IMR-90 (cell line): ENCODE data around the gene DBNL. TPM values are rescaled to one million over a fixed set of nuclear protein-coding genes. Genes with fewer than 3 reads are reported as not detected.

ENCODE experiments used
- ATAC-seq: fragments of 200-7000 bp; cut with Tn5 transposase; 2 replicates; pipeline ENCODE4 v1.9.1; 2020; ENCODE audit warnings: low read depth, mild to moderate bottlenecking, moderate library complexity
- BruUV-seq: library from RNA; stranded (reverse); fragments of 400-500 nt; replicated peaks from 2 replicates; lab custom pipeline; 2021; lab: Mats Ljungman, UMichigan
- CTCF ChIA-PET: fragments of 300-600 bp; formaldehyde crosslinking; extraction: SDS; loops from one replicate; lab custom pipeline; 2021; ENCODE audit warnings: antibody characterized with exemption; lab: Yijun Ruan, JAX
- POLR2A ChIA-PET: fragments of 300-600 bp; sonication (Branson Sonifier 250); formaldehyde crosslinking; loops from one replicate; lab custom pipeline; 2022; ENCODE audit warnings: antibody characterized with exemption; ENCODE audit not compliant: unreplicated experiment; lab: Charles Lee
- DNase-seq: peaks from one replicate; pipeline ENCODE4 v3.0.0; 2013
- H2AFZ ChIP-seq: replicated peaks from 2 replicates; pipeline ENCODE3; 2013; ENCODE audit warnings: low read length, mild to moderate bottlenecking; ENCODE audit not compliant: poor library complexity
- H2AK5ac ChIP-seq: 2 replicates; pipeline ENCODE4 v1.6.1; 2013; ENCODE audit warnings: low read depth, low read length, inconsistent platforms
- H2AK9ac ChIP-seq: replicated peaks from 2 replicates; pipeline ENCODE3; 2013; ENCODE audit warnings: mild to moderate bottlenecking, low read depth, low read length, moderate library complexity; ENCODE audit not compliant: poor library complexity
- H2BK120ac ChIP-seq: 2 replicates; pipeline ENCODE4 v1.6.1; 2013; ENCODE audit warnings: low read depth, low read length, inconsistent platforms
- H2BK15ac ChIP-seq: 3 replicates; pipeline ENCODE4 v1.6.1; 2013; ENCODE audit warnings: low read depth, low read length, inconsistent platforms
- H2BK20ac ChIP-seq: 2 replicates; pipeline ENCODE4 v1.6.1; 2013; ENCODE audit warnings: low read depth, mild to moderate bottlenecking, inconsistent platforms, low read length, moderate library complexity
- H2BK5ac ChIP-seq: 2 replicates; pipeline ENCODE4 v1.6.1; 2013; ENCODE audit warnings: mild to moderate bottlenecking, low read depth, low read length, inconsistent platforms; ENCODE audit not compliant: poor library complexity, severe bottlenecking
- H3K14ac ChIP-seq: replicated peaks from 2 replicates; pipeline ENCODE4 v1.6.1; 2013; ENCODE audit warnings: low read depth, low read length, inconsistent platforms
- H3K18ac ChIP-seq: 2 replicates; pipeline ENCODE4 v1.6.1; 2013; ENCODE audit warnings: low read depth, low read length, control low read depth
- H3K23ac ChIP-seq: 2 replicates; pipeline ENCODE4 v1.6.1; 2013; ENCODE audit warnings: low read depth, low read length, inconsistent platforms
- H3K27ac ChIP-seq: 2 replicates; pipeline ENCODE4 v1.5.1; 2013; ENCODE audit warnings: mild to moderate bottlenecking, control low read depth, low read length; ENCODE audit not compliant: insufficient read depth
- H3K27me3 ChIP-seq: 2 replicates; pipeline ENCODE4 v1.6.1; 2013; ENCODE audit warnings: low read length; ENCODE audit not compliant: control insufficient read depth, insufficient read depth
- H3K36me3 ChIP-seq: 2 replicates; pipeline ENCODE4 v1.6.1; 2013; ENCODE audit warnings: low read length, mixed read lengths; ENCODE audit not compliant: control insufficient read depth, insufficient read depth
- H3K4ac ChIP-seq: 2 replicates; pipeline ENCODE4 v1.6.1; 2013; ENCODE audit warnings: low read depth, low read length, inconsistent platforms
- H3K4me1 ChIP-seq: 2 replicates; pipeline ENCODE4 v1.6.1; 2013; ENCODE audit warnings: low read length, mixed read lengths; ENCODE audit not compliant: control insufficient read depth, insufficient read depth
- H3K4me2 ChIP-seq: 2 replicates; pipeline ENCODE4 v1.6.1; 2013; ENCODE audit warnings: low read depth, mild to moderate bottlenecking, control low read depth, low read length, moderate library complexity
- H3K4me3 ChIP-seq: 2 replicates; pipeline ENCODE4 v1.5.1; 2013; ENCODE audit warnings: low read depth, mild to moderate bottlenecking, control low read depth, low read length, moderate library complexity; ENCODE audit not compliant: insufficient read depth
- H3K56ac ChIP-seq: 2 replicates; pipeline ENCODE4 v1.6.1; 2013; ENCODE audit warnings: low read length, inconsistent platforms; ENCODE audit not compliant: insufficient read depth; ENCODE audit errors: extremely low read depth
- H3K79me1 ChIP-seq, 2 experiments: 2 replicates each; pipeline ENCODE4 v1.6.1; 2013; ENCODE audit warnings: low read length in 2 of 2, inconsistent platforms in 1 of 2, low read depth in 1 of 2
- H3K9ac ChIP-seq: 2 replicates; pipeline ENCODE4 v1.6.1; 2013; ENCODE audit warnings: low read depth, low read length, control low read depth
- H3K9me1 ChIP-seq: 2 replicates; pipeline ENCODE4 v1.6.1; 2013; ENCODE audit warnings: low read length, inconsistent platforms; ENCODE audit not compliant: insufficient read depth
- H3K9me3 ChIP-seq: 2 replicates; pipeline ENCODE4 v1.6.1; 2013; ENCODE audit warnings: low read length; ENCODE audit not compliant: control insufficient read depth, insufficient read depth
- H4K20me1 ChIP-seq: 2 replicates; pipeline ENCODE4 v1.6.1; 2013; ENCODE audit warnings: low read length, inconsistent platforms; ENCODE audit not compliant: insufficient read depth
- H4K5ac ChIP-seq: 2 replicates; pipeline ENCODE4 v1.6.1; 2013; ENCODE audit warnings: mild to moderate bottlenecking, low read depth, low read length, control low read depth
- H4K8ac ChIP-seq, 2 experiments: 2 replicates each; pipeline ENCODE4 v1.6.1; 2013; ENCODE audit warnings: low read depth in 2 of 2, low read length in 2 of 2, control low read depth in 1 of 2, inconsistent platforms in 1 of 2
- H4K91ac ChIP-seq: 2 replicates; pipeline ENCODE4 v1.6.1; 2013; ENCODE audit warnings: low read depth, low read length, inconsistent platforms; ENCODE audit not compliant: insufficient read depth
- BHLHE40 ChIP-seq: fragments of 150-350 bp; IDR thresholded peaks from 2 replicates; pipeline ENCODE4 v1.6.1; 2016; ENCODE audit warnings: mild to moderate bottlenecking, low read depth, low read length
- CEBPB ChIP-seq: IDR thresholded peaks from 2 replicates; pipeline ENCODE4 v1.6.1; 2012; ENCODE audit warnings: low read depth, low read length, improper control_type of control experiment
- CHD1 ChIP-seq: IDR thresholded peaks from 2 replicates; pipeline ENCODE4 v1.6.1; 2012; ENCODE audit warnings: low read depth, low read length, improper control_type of control experiment
- CTCF ChIP-seq: conservative IDR thresholded peaks from 2 replicates; pipeline ENCODE4 v1.5.1; 2012; ENCODE audit warnings: mild to moderate bottlenecking, low read depth, low read length, improper control_type of control experiment
- ELK1 ChIP-seq: fragments of 150-350 bp; IDR thresholded peaks from 2 replicates; pipeline ENCODE4 v1.6.1; 2016; ENCODE audit warnings: low read depth, mild to moderate bottlenecking, low read length, moderate library complexity, borderline replicate concordance
- FOS ChIP-seq: fragments of 150-350 bp; IDR thresholded peaks from 2 replicates; pipeline ENCODE4 v1.6.1; 2016; ENCODE audit warnings: low read depth, low read length
- MAFK ChIP-seq: IDR thresholded peaks from 2 replicates; pipeline ENCODE4 v1.6.1; 2012; ENCODE audit warnings: low read depth, low read length, improper control_type of control experiment
- MAZ ChIP-seq: IDR thresholded peaks from 2 replicates; pipeline ENCODE4 v1.6.1; 2012; ENCODE audit warnings: low read depth, mild to moderate bottlenecking, low read length, improper control_type of control experiment, moderate library complexity, borderline replicate concordance
- MXI1 ChIP-seq: IDR thresholded peaks from 2 replicates; pipeline ENCODE4 v1.6.1; 2012; ENCODE audit warnings: low read depth, mild to moderate bottlenecking, low read length, moderate library complexity, borderline replicate concordance
- POLR2A ChIP-seq: IDR thresholded peaks from 2 replicates; pipeline ENCODE4 v1.6.1; 2012; ENCODE audit warnings: mild to moderate bottlenecking, low read depth, low read length
- RAD21 ChIP-seq: IDR thresholded peaks from 2 replicates; pipeline ENCODE4 v1.6.1; 2012; ENCODE audit warnings: low read length, improper control_type of control experiment
- RCOR1 ChIP-seq: IDR thresholded peaks from 2 replicates; pipeline ENCODE4 v1.6.1; 2012; ENCODE audit warnings: mild to moderate bottlenecking, low read length, improper control_type of control experiment; ENCODE audit not compliant: insufficient replicate concordance
- RFX5 ChIP-seq: IDR thresholded peaks from 2 replicates; pipeline ENCODE4 v1.8.0; 2012; ENCODE audit warnings: low read depth, mild to moderate bottlenecking, low read length, moderate library complexity
- SMC3 ChIP-seq: fragments of 150-350 bp; IDR thresholded peaks from 2 replicates; pipeline ENCODE4 v1.6.1; 2016; ENCODE audit warnings: low read depth, mild to moderate bottlenecking, antibody characterized with exemption, low read length, moderate library complexity
- WGBS, 2 experiments: methylation state at CpG; one replicate each; pipeline versions ENCODE4 v1.1.5 to v1.1.7; 2013; ENCODE audit warnings: missing lambda C conversion rate in 2 of 2; ENCODE audit not compliant: insufficient read length in 1 of 2; ENCODE audit errors: extremely low coverage in 2 of 2; 5-methylcytosine and 5-hydroxymethylcytosine counted together
- dilution Hi-C: fragments of 300-500 bp; cut with HindIII; formaldehyde crosslinking; loops from one replicate; pipeline ENCODE4 v1.14.3; 2018; ENCODE audit warnings: low sequenced_read_pairs; ENCODE audit not compliant: unreplicated experiment
- in situ Hi-C: fragments of 300-500 bp; cut with MboI; formaldehyde crosslinking; loops from 3 replicates; pipeline ENCODE4 v1.14.3; 2019; ENCODE audit warnings: low sequenced_read_pairs, inconsistent platforms, mixed read lengths
- intact Hi-C: fragments of 100-400 bp; cut with micrococcal nuclease; formaldehyde crosslinking; loops from 2 replicates; pipeline ENCODE4 v1.10.0; 2022
- polyA plus RNA-seq, 3 experiments: library from polyadenylated mRNA; depleted of rRNA; stranded (reverse); fragments of >200 nt; gene quantifications; 2 replicates each; pipeline ENCODE4 v1.2.3, GENCODE V29; 2012; ENCODE audit warnings: low replicate concordance in 1 of 3
- total RNA-seq: library from RNA; depleted of rRNA; stranded (reverse); fragments of >200 nt; gene quantifications from 2 replicates; pipeline ENCODE4 v1.2.3, GENCODE V29; 2012
- TF ChIP-seq, protein P1 (sequence below): fragments of 150-350 bp; IDR thresholded peaks from 2 replicates; pipeline ENCODE4 v1.6.1; 2017; ENCODE audit warnings: mild to moderate bottlenecking, antibody characterized with exemption, low read length, low read depth

Gene DBNL
- total and polyA plus RNA-seq, 2 of the 4 experiments (the other 2 are of a cell fraction): 157 to 179 TPM

DNA sequence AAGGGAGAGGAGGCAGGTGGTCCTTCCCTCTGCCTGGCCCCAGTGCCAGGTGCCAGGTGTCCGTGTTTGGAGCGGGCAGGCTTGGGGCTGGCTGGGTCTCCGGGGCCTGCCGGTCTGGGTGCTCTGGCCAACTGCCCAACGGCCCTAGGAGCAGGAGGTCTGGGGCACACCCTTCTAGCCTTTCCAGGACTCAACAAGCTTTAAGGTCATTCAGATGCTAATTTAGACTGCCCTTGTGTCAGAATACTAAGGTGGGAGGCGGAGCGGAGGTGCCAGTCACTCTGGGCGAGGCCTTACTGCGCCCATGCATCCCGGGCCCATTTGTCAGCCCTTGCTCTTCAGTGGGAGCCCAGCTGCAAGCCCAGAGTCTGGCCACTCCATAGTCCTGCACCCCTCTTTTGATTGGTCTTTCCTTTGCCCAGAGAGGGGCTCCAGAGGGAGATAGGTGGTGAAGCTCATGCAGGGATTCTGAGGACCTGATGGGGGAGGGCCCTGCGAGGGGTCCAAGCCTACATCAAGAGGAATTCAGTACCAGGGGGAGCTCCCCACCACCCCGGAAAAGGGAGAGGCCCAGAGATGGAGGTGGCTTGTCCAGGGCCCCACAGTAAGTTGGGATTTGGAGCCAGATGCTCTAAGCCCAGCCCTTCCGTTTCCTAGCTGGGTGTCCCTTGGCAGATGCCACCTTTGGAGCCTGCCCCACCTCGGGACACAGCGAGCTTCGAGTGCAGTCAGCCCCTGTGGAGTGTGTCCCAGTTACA is 19.6 kb downstream of the DBNL start:
- H4K91ac ChIP-seq: no peak overlapping the region
- H2BK5ac ChIP-seq: no peak overlapping the region
- POLR2A ChIA-PET: no interaction called here
- H3K4me1 ChIP-seq: peaks cover 9% of the 10 kb centered on the region
- H3K27ac ChIP-seq: no peak overlapping the region
- no peak overlapping the region for H3K4me2 ChIP-seq
- dilution Hi-C loops: no loop called here
- CTCF ChIA-PET: no interaction called here
- no peak overlapping the region for H2AFZ ChIP-seq
- H3K56ac ChIP-seq: no peak overlapping the region
- WGBS, 2 experiments: 51% methylated on average over 10 of the region's 16 CpGs; no CpG with 5 or more reads in 1 of the 2 experiments
- no peaks in the 10 kb centered on the region for H3K27me3 ChIP-seq
- BruUV-seq: no TSS peak
- H3K4me3 ChIP-seq: no peak overlapping the region
- in situ Hi-C loops: no loop called here
- no peak overlapping the region for H3K14ac ChIP-seq
- no peak overlapping the region for H2BK20ac ChIP-seq
- H2AK5ac ChIP-seq: no peak overlapping the region
- no peaks in the 10 kb centered on the region for H3K9me1 ChIP-seq
- H3K9me3 ChIP-seq: no peaks in the 10 kb centered on the region
- no peak overlapping the region for H2AK9ac ChIP-seq
- H3K36me3 ChIP-seq: peaks cover 31% of the 10 kb centered on the region
- H2BK15ac ChIP-seq: no peak overlapping the region
- no peak overlapping the region for H3K4ac ChIP-seq
- no peak overlapping the region for H3K9ac ChIP-seq
- ATAC-seq: no peak; the same call in 1 of the 2 replicates
- no peak overlapping the region for H4K8ac ChIP-seq
- intact Hi-C loops: no loop called here
- H2BK120ac ChIP-seq: no peak overlapping the region
- no peak overlapping the region for H4K5ac ChIP-seq
- peaks cover 25% of the 10 kb centered on the region for H4K20me1 ChIP-seq
- H3K23ac ChIP-seq: no peak overlapping the region
- H3K79me1 ChIP-seq: 0 out of 4 replicates have a peak, but pooled peaks cover 0 to 2% of the 10 kb centered on the region in 2 experiments
- no peak for DNase-seq
- no peak overlapping the region for H3K18ac ChIP-seq
- no peak for TF ChIP-seq CEBPB
- TF ChIP-seq FOS: no peak
- no peak for TF ChIP-seq SMC3
- TF ChIP-seq RFX5: no peak
- no peak for TF ChIP-seq BHLHE40
- no peak for TF ChIP-seq CHD1
- TF ChIP-seq ELK1: no peak
- no peak for TF ChIP-seq POLR2A
- TF ChIP-seq MAFK: no peak
- TF ChIP-seq, protein P1, sequence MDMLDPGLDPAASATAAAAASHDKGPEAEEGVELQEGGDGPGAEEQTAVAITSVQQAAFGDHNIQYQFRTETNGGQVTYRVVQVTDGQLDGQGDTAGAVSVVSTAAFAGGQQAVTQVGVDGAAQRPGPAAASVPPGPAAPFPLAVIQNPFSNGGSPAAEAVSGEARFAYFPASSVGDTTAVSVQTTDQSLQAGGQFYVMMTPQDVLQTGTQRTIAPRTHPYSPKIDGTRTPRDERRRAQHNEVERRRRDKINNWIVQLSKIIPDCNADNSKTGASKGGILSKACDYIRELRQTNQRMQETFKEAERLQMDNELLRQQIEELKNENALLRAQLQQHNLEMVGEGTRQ: no peak
- TF ChIP-seq RAD21: no peak
- no peak for TF ChIP-seq MAZ
- no peak for TF ChIP-seq RCOR1
- TF ChIP-seq MXI1: no peak
- TF ChIP-seq CTCF: no peak
